ENCODE measurements around the gene PLCB1.

GRCh38 chr20:8328189-8328588, 196.1 kb downstream of the PLCB1 start:
- TF ChIP-seq TAF1 (IDR thresholded peaks at IDR 0.05; ENCODE audit: borderline replicate concordance, insufficient read depth, low read length) (no peak), POLR2AphosphoS5 (IDR thresholded peaks at IDR 0.05; ENCODE audit: low read depth, low read length) (no peak)
- TF ChIP-seq, protein P1, sequence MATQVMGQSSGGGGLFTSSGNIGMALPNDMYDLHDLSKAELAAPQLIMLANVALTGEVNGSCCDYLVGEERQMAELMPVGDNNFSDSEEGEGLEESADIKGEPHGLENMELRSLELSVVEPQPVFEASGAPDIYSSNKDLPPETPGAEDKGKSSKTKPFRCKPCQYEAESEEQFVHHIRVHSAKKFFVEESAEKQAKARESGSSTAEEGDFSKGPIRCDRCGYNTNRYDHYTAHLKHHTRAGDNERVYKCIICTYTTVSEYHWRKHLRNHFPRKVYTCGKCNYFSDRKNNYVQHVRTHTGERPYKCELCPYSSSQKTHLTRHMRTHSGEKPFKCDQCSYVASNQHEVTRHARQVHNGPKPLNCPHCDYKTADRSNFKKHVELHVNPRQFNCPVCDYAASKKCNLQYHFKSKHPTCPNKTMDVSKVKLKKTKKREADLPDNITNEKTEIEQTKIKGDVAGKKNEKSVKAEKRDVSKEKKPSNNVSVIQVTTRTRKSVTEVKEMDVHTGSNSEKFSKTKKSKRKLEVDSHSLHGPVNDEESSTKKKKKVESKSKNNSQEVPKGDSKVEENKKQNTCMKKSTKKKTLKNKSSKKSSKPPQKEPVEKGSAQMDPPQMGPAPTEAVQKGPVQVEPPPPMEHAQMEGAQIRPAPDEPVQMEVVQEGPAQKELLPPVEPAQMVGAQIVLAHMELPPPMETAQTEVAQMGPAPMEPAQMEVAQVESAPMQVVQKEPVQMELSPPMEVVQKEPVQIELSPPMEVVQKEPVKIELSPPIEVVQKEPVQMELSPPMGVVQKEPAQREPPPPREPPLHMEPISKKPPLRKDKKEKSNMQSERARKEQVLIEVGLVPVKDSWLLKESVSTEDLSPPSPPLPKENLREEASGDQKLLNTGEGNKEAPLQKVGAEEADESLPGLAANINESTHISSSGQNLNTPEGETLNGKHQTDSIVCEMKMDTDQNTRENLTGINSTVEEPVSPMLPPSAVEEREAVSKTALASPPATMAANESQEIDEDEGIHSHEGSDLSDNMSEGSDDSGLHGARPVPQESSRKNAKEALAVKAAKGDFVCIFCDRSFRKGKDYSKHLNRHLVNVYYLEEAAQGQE (IDR thresholded peaks at IDR 0.05; ENCODE audit: insufficient read depth in 1 of 2, low read depth in 2 of 2, low read length in 2 of 2): no peak
